MM.1S (cell line): ENCODE data around the gene ZNF778.

Experiments used
- CTCF ChIP-seq: fragments of 300-600 bp; sonication (generic); IDR thresholded peaks from 2 replicates; pipeline ENCODE4 v1.5.1; 2016; ENCODE audit warnings: antibody characterized with exemption, low read length, mixed read lengths
- EZH2 ChIP-seq: fragments of 300-600 bp; sonication (generic); optimal IDR thresholded peaks from 2 replicates; pipeline ENCODE3; 2017; ENCODE audit warnings: low read depth, mild to moderate bottlenecking, antibody characterized with exemption, low read length, mixed read lengths
- EZH2phosphoT487 ChIP-seq: fragments of 300-600 bp; sonication (generic); IDR thresholded peaks from 2 replicates; pipeline ENCODE4 v1.6.1; 2018; ENCODE audit warnings: antibody characterized with exemption, low read length

DNA sequence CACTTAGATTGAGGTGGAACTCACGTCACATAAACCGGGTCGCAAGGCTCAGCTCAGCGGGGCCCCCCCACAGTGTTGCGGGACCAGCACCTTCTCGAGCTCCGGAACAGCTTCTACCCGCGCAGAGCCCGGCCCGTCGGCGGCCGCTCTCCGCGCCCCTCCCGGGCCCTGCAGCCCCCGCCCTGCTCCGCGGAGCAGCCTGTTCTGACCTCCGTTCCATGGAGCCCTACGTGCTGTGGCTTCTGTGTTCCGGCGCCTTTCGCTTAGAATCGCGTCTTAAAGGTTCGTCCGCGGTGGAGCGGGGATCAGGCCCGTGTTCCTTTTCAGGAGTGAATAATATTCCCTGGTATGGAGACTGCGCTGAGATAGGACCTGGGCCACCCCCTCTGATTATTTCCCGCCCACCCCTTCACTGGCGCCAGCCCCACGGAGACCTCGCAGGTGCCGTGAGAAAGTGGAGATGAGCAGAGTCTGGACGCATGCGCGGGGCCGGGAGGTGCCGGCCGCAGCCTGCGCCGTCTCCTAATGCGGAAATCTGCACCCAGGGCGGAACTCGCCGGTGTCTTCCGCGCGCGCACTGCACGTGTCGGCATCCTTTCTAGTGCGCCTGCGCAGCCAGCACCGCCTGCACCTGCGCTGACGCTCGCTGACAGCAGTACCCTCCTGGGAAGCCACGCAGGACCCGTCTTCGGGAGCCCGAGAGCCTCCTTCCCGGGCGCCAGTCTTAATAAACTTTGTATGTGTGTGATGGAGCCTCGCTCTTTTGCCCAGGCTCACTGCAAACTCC lies 30.9 kb downstream of the ZNF778 start:
- TF ChIP-seq CTCF (no peak), EZH2 (no peak), EZH2phosphoT487 (no peak)
